Measurements from ENCODE around the gene SAFB2.

SAFB2 gene

GRCh38 chr19:5607318-5608275, 15.0 kb downstream of the SAFB2 start:
- no peak for DNase-seq

DNA sequence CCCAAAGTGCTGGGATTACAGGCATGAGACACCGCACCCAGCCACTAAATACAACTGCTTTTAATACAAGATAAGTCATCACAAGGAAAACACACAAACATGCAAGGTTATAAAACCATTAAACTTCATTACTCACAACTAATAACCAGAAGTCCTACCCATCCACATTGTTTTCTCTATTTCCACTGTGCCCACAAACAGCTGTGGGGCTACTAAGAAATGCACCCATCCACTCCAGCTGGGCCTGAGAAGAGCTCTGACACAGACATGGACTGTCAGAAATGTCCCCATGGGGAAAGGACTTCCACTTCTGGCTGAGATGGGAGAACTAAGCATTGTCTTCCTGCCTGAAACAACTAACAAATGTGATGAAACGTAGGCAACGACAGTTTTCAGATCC, 17.2 kb downstream of the SAFB2 start:
- no peak for DNase-seq

DNA sequence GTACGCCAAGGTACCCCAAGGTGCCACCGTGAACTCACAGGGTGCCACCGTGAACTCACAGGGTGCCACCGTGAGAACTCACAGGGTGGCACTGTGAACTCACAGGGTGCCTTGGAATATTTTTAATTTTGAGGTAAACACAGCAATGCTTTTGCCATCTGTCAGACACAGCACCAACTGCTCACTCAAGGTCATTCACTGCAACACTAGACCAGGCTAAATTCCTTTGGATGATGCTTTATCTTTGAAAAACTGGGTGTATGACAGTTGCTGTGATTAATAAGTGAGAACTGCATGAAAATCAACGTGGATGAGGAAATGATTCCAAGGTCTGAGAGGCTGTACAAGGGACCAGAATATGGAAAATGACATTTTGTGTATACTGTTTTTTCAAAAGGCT, 18.9 kb downstream of the SAFB2 start:
- DNase-seq: no peak

DNA sequence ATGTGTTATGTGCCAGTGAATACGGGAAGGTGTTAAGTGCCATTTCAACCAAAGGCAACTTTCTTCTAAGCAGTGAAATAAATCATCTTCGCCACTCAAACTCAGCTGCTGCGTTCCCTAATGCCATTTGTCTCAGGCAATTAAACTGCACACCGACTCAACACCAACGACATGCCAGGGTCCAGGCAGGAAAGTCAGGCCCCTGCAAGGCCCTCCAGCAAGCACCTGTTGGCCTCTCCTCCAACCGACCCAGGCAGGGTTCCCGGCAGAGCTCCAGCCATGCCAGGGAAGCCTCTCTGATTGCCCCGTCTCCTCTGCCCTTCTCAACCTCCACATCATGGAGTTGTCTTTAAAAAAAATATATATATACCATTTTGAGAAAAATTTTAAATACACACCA, 21.8 kb downstream of the SAFB2 start:
- DNase-seq: no peak

DNA sequence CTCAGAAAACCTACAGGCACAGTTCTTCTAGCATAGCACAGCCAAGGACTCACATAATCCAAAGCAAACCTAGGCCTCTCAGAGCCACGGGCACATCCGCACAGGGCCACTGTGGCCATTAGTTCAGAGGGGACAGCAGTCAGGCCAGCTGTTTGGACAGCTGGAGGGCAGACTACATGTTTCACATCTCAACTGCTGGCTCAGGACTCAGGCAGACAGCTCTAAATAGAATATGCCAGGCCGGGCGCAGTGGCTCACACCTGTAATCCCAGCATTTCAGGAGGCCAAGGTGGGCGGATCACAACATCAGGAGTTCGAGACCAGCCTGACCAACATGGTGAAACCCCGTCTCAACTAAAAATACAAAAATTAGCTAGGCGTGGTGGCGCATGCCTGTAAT, 26.8 kb downstream of the SAFB2 start:
- no peak for DNase-seq

DNA sequence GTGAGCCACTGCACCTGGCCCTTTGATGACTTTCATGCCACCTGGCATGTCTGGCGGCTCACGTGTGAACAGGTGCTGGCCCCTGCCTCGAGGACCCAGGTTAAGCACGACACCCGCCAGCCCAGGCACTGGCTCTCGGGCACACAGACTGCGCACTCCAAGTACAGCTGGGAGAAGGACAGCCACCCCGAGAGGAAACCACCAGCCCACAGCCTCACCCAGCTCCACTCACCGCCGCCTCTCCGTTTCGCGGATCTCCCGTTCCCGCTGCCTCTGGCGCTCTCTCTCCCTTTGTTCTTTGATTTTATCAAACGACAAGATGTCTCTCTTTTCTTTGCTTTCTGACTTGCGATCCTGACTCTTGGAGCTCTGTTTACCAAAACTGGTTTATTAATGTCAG, 27.4 kb downstream of the SAFB2 start:
- no peak for DNase-seq

DNA sequence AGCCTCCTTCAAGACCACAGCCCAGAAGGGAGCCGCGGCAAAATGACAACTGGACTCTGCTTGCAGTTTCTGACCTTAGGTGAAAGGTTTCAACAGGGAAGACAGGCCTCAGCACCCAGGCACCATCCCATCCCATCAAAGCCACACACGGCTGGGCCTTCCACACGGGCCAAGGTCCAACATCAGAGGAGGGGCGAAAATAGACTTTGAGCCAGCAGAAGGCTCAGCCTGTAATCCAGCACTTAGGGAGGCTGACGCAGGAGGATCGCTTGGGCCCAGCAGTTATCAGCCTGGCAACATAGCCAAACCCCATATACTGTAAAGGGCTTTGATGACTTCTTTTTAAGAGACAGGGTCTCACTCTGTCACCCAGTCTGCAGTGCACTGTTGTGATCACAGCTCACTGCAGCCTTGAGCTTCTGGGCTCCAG, 28.0 kb downstream of the SAFB2 start:
- no peak for DNase-seq

DNA sequence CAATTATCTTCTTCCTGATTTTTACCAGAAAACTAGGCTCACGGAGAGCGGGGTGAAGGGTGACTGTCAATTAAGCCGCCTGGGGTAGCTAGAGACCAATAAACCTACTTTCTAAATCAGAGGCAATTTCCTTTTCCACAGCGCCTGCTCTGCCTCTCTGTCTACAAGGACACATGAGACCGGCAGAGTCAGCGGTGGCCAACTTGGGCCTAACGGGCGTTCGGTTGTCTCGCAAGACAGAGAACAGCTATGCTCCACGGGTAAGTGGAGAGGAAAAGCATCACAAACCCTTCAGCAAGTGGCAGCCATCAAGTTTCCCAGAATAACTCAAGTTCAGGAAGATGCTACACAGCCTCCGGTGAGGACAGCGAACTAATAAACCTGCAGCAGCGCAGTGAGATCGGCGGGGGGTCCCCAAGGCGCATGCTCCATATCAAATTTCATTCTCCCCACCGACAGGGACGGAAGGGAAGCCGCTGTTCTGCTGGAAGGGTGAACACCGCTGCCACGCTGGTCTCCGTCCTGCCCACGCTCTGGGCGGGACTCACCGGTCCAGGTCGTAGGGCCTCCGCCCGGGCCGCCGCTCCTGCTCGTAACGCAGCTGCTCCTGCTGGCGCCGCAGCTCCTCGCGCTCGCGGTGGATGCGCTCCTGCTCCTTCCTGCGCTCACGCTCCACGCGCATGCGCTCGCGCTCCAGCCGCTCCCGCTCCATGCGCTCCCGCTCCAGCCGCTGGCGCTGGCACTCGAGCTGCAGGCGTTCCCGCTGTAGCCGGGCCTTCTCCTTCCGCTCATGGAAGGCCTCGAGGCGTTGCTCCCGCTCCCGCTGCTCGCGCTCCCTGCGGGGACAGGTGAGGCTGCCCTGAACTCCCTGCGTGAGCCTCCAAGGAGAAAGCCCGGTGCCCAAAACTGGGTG, 29.0 kb downstream of the SAFB2 start:
- DNase-seq: no peak

DNA sequence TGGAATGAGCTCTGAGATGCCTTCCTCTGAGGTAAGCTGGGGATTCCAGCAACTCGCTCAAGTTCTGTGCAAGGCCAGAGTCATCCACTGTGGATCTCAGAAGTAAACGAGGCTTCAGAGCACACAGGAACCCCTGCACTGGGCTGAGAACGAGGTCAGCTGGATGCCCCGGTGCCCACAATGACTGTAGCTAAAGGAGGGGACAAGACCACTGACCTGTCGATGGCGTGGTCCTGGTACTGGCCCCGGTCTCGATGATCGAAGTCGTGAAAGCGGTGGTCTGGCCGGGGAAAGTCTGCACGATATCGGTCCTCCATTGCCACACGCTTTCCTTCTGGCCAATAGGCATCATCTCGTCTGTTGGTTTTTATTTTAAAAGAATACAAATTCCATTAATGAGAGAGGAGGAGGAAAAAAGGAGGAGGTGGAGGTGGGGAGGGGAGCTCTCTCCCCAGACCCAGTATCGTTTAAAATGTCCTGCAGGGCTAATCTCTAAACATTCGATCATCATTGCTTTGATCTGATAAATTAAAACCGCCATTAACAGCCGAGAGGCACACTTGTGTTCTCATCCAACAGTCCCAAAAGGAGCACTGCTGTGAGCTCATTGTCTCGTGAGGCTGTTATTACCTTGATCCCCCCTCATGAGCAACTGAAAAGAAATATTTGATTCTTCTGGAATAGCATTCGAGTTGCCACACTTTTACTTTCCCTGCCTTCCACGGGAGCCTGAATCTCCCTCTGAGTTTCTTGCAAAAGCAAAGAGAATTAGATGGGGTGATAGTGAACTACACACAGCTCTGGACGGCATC, 29.8 kb downstream of the SAFB2 start:
- DNase-seq: no peak

DNA sequence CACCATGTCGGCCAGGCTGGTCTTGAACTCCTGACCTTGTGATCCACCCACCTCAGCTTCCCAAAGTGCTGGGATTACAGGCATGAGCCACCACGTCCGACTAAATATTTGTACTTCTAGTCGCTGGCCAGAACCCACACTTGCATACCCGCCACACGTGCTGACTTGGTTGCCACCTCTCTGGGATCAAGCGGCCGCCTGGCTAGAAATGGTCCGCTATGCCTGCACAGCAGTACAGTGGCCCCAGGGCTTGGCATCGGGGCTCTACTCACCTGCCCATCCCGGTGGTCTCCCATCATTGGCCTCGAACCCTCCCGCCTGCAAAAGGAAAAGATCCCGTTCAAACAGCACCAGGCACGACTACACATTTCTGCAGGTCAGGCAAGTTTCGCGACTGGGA, 31.1 kb downstream of the SAFB2 start:
- no peak for DNase-seq

DNA sequence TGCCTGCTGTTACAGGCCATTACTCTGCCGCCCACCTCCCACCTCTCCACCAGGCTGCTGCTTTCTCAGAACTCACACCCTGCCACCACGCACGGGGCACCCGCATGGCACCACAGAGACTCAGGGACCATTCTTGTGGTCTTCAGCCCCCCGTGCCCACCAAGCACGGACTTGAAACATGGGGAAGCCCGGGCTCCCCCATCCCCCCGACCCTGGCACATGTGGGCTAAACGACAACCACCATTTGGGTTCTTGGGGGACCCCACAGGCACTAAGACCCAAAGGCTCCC, 31.8 kb downstream of the SAFB2 start:
- no peak for DNase-seq

DNA sequence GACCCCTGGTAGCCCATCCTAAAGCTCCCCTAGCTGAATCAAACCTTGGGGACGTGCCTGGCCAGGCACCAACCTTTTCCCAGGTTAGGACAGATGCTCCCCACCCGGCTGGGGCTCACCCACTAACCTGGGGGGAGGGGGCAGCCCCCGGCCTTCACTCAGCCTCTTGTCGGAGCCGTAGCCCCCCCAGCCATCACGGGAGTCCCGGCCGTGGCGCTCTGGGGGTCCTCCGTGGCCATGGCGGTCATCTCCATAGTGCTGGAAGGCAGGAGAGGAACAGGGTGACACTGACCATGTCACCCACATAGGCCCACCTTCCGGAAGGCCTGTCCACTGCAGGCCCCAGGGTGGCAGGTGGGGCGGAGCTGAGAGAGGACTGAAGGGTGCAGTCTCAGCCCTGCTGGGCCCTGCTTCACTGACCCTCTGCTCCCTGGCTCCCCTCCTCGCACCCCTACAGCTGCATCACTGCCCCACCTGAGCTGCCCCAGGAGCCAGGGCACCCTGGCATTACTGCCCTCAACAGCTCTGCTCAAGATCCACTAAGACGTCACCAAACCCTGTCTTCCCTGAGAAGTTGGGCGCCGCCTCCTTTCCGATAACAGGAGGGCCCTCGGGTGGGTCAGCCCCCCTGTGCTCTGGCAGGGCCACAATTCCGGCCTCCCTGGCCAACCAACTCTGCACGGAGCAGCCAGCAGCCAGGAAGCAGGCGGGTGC, 32.3 kb downstream of the SAFB2 start:
- no peak for DNase-seq

- no peak for DNase-seq
These were observed 33.5 kb downstream of the SAFB2 start for GRCh38 chr19:5588906-5589676.

DNA sequence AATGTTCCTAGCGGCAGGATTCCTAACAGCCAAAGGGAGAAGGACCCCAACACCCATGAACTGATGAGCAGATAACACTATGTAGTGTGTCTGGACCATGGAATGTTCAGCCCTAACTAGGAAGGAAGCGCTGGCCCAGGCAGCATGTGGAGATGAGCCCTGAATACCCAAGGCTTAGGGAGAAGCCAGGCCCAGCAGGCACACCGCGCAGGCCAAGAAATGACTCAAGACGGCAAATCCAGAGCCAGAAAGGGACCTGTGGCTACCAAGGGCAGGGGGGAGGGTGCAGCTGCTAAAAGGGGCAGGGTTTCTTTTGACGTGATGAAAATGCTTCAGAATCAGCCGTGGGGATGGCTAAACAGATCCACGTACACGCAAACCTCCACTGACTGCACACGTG, 34.1 kb downstream of the SAFB2 start:
- no peak for DNase-seq

GRCh38 chr19:5587661-5588060, 34.9 kb downstream of the SAFB2 start:
- no peak for DNase-seq

DNA sequence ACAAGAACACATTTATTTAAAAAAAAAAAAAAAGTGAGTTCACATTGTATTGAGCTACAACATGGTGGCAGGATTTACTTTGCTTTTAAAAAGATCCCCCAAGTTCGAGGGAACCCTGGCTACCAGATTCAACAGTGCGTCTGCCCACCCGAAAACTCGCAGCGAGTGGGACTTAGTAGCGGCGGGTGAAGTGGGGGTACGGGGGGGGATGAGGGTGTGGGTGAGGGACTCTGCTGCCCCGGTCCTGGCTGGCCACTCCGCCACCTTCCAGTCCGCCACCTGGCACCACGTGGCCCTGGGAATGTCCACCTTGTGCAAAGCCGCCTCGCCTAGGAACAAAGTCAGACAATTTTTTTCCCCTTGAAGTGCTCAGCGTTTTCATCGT, 35.5 kb downstream of the SAFB2 start:
- no peak for DNase-seq

- DNase-seq: no peak
These were observed 36.1 kb downstream of the SAFB2 start for GRCh38 chr19:5586300-5587070.

DNA sequence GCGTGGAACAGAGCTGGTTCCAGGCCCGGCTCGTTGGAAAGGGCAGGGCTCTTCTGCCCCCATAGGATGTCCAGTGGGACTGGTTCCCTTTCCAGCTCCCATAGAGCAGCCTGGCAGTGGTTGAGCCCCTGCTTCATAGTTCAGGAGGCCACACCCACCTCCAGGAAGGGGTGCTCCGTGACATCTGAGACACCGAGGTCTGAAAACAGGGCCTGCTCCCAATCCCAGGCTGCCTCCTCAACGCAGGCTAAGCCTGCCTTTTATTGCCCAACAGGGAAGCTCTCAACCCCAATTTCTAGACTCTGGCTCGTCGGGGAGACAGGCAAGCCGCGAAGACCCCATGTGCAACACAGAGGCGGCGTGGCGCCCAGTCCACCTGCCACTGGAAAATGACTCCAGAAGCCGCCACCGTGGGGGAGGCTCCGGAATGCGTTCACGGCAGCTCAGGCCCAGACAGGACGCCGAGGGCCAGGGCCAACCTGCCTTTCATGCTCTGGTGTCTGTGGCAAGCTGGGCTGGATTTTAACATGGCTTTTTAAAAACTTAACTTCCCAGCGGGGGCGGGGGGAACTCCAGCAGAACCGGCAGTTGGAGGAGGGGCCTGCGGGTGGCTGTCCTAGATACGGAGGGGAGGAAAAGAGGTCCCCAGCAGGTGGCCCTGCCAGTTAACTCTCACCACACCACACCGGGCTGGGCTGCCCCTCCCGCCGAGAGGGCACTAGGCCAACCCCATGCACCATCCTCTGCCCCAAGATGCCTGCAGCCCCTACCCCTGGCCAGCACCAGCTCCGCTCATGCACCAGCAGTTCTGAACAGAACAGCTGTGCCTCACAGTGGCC, 36.9 kb downstream of the SAFB2 start:
- DNase-seq: no peak

GRCh38 chr19:5580161-5580571, 42.4 kb downstream of the SAFB2 start:
- no peak for DNase-seq

GRCh38 chr19:5579697-5580096, 42.9 kb downstream of the SAFB2 start:
- DNase-seq: no peak

All from NCI-H524 (cell line).